Activated T-helper 17 cell treated with anti-CD3 and anti-CD28 coated beads, Interleukin-2, amount 50 U/mL, for 72 hours (primary cell): ENCODE data around the gene PCSK1N. TPM values are rescaled to one million over a fixed set of nuclear protein-coding genes. Genes with fewer than 3 reads are reported as not detected.

Source experiments
- ATAC-seq: fragments of 150-1000 bp; cut with Tn5 transposase; replicated peaks from 2 replicates; pipeline ENCODE4 v1.10.0; 2021; ENCODE audit warnings: mild to moderate bottlenecking, moderate library complexity
- H3K27ac Mint-ChIP-seq: one replicate; pipeline ENCODE4 v1.8.0; 2022; ENCODE audit warnings: mixed read lengths
- H3K27me3 Mint-ChIP-seq: one replicate; pipeline ENCODE4 v1.8.0; 2022; ENCODE audit warnings: mixed read lengths
- H3K36me3 Mint-ChIP-seq: one replicate; pipeline ENCODE4 v1.8.0; 2022; ENCODE audit warnings: low read depth, mild to moderate bottlenecking, mixed read lengths
- H3K4me1 Mint-ChIP-seq: one replicate; pipeline ENCODE4 v1.8.0; 2022; ENCODE audit warnings: mixed read lengths
- H3K4me3 Mint-ChIP-seq: one replicate; pipeline ENCODE4 v1.8.0; 2022; ENCODE audit warnings: mild to moderate bottlenecking, mixed read lengths
- H3K9me3 Mint-ChIP-seq: one replicate; pipeline ENCODE4 v1.8.0; 2022; ENCODE audit warnings: mixed read lengths
- total RNA-seq, 2 donors: library from RNA; stranded (reverse); gene quantifications; one replicate each; pipeline ENCODE4 v1.2.3, GENCODE V29; 2022

The PCSK1N gene
- total RNA-seq, 2 donors from 2014 or later = 3.7 to 4.7 TPM

- Mint-ChIP-seq H3K27ac (no peak overlapping the region), H3K4me1 (no peaks in the 10 kb centered on the region), H3K4me3 (no peak overlapping the region), H3K9me3 (no peaks in the 10 kb centered on the region), H3K36me3 (peaks cover 35% of the 10 kb centered on the region), H3K27me3 (no peaks in the 10 kb centered on the region)
- no peak for ATAC-seq
Observed at GRCh38 chrX:48806081-48806480, 29.3 kb downstream of the PCSK1N start.

- Mint-ChIP-seq H3K4me1 (peaks cover 5% of the 10 kb centered on the region), H3K27ac (peak overlapping the region; percentile 99)
Observed at GRCh38 chrX:48802905-48803200, 32.6 kb downstream of the PCSK1N start.

GRCh38 chrX:48802089-48802904 lies 33.1 kb downstream of the PCSK1N start:
- H3K9me3 Mint-ChIP-seq = no peaks in the 10 kb centered on the region
- peaks cover 5% of the 10 kb centered on the region for H3K4me1 Mint-ChIP-seq
- peak overlapping the region; percentile 99 for H3K27ac Mint-ChIP-seq
- peak; percentile 57 for ATAC-seq
- no peaks in the 10 kb centered on the region for H3K27me3 Mint-ChIP-seq
- peaks cover 28% of the 10 kb centered on the region for H3K36me3 Mint-ChIP-seq
- H3K4me3 Mint-ChIP-seq = peak overlapping the region; percentile 99

More at GRCh38 chrX:48802905-48803200, 32.6 kb downstream of the PCSK1N start:
- H3K4me3 Mint-ChIP-seq = peak overlapping the region; percentile 99
- no peaks in the 10 kb centered on the region for H3K27me3 Mint-ChIP-seq
- H3K9me3 Mint-ChIP-seq = no peaks in the 10 kb centered on the region
- peaks cover 28% of the 10 kb centered on the region for H3K36me3 Mint-ChIP-seq
- no peak for ATAC-seq

- H3K4me3 Mint-ChIP-seq = peak within 1 kb of the TSS; percentile 99
- peaks cover 23% of the 10 kb centered on the region for H3K36me3 Mint-ChIP-seq
- no peaks in the 10 kb centered on the region for H3K9me3 Mint-ChIP-seq
- H3K4me1 Mint-ChIP-seq = peaks cover 5% of the 10 kb centered on the region
- peak within 1 kb of the TSS; percentile 99 for H3K27ac Mint-ChIP-seq
- no peaks in the 10 kb centered on the region for H3K27me3 Mint-ChIP-seq
- ATAC-seq = peak; percentile 88
Observed at GRCh38 chrX:48801280-48802088, 33.9 kb downstream of the PCSK1N start, which contains the start of gene HDAC6. HDAC6 (plus strand) TSS chrX:48802067; CDS start chrX:48802693, 626 bp downstream.

- Mint-ChIP-seq H3K27ac (peak overlapping the region; percentile 99), H3K36me3 (peaks cover 23% of the 10 kb centered on the region), H3K27me3 (no peaks in the 10 kb centered on the region), H3K9me3 (no peaks in the 10 kb centered on the region), H3K4me1 (peaks cover 5% of the 10 kb centered on the region), H3K4me3 (peak overlapping the region; percentile 99)
- no peak for ATAC-seq
Observed at GRCh38 chrX:48800574-48801279, 34.7 kb downstream of the PCSK1N start.

- Mint-ChIP-seq H3K27me3 (no peaks in the 10 kb centered on the region), H3K27ac (no peak overlapping the region), H3K4me3 (no peak overlapping the region), H3K4me1 (peaks cover 5% of the 10 kb centered on the region), H3K9me3 (no peaks in the 10 kb centered on the region), H3K36me3 (peaks cover 11% of the 10 kb centered on the region)
- no peak for ATAC-seq
Observed at GRCh38 chrX:48798318-48798717, 37.1 kb downstream of the PCSK1N start.

- Mint-ChIP-seq H3K36me3 (no peaks in the 10 kb centered on the region), H3K4me3 (no peak overlapping the region), H3K27me3 (no peaks in the 10 kb centered on the region), H3K27ac (no peak overlapping the region), H3K9me3 (no peaks in the 10 kb centered on the region), H3K4me1 (no peaks in the 10 kb centered on the region)
- no peak for ATAC-seq
Observed at GRCh38 chrX:48794911-48795515, 40.4 kb downstream of the PCSK1N start.

- Mint-ChIP-seq H3K27ac (no peak overlapping the region), H3K27me3 (no peaks in the 10 kb centered on the region), H3K9me3 (no peaks in the 10 kb centered on the region), H3K4me3 (no peak overlapping the region), H3K36me3 (no peaks in the 10 kb centered on the region), H3K4me1 (no peaks in the 10 kb centered on the region)
- no peak for ATAC-seq
Observed at GRCh38 chrX:48794340-48794910, 41.0 kb downstream of the PCSK1N start.

- no peaks in the 10 kb centered on the region for H3K9me3 Mint-ChIP-seq
- H3K36me3 Mint-ChIP-seq = no peaks in the 10 kb centered on the region
- no peaks in the 10 kb centered on the region for H3K27me3 Mint-ChIP-seq
- no peaks in the 10 kb centered on the region for H3K4me1 Mint-ChIP-seq
- no peak overlapping the region for H3K4me3 Mint-ChIP-seq
- no peak overlapping the region for H3K27ac Mint-ChIP-seq
- no peak for ATAC-seq
Observed at GRCh38 chrX:48793935-48794334, 41.5 kb downstream of the PCSK1N start.

- Mint-ChIP-seq H3K4me3 (no peak overlapping the region), H3K9me3 (no peaks in the 10 kb centered on the region), H3K36me3 (no peaks in the 10 kb centered on the region), H3K4me1 (no peaks in the 10 kb centered on the region), H3K27me3 (peaks cover 2% of the 10 kb centered on the region), H3K27ac (no peak overlapping the region)
- no peak for ATAC-seq
Observed at GRCh38 chrX:48792219-48792618, 43.2 kb downstream of the PCSK1N start.

GRCh38 chrX:48791063-48791820 lies 44.2 kb downstream of the PCSK1N start:
- Mint-ChIP-seq H3K4me1 (no peaks in the 10 kb centered on the region), H3K9me3 (no peaks in the 10 kb centered on the region), H3K36me3 (no peaks in the 10 kb centered on the region), H3K27me3 (peaks cover 7% of the 10 kb centered on the region), H3K27ac (no peak overlapping the region), H3K4me3 (no peak overlapping the region)
- ATAC-seq = no peak

GRCh38 chrX:48790477-48790876 lies 44.9 kb downstream of the PCSK1N start:
- no peaks in the 10 kb centered on the region for H3K4me1 Mint-ChIP-seq

GRCh38 chrX:48789366-48790220 lies 45.8 kb downstream of the PCSK1N start:
- Mint-ChIP-seq H3K4me3 (no peak overlapping the region), H3K36me3 (no peaks in the 10 kb centered on the region), H3K4me1 (no peaks in the 10 kb centered on the region), H3K27ac (peak overlapping the region; percentile 20), H3K9me3 (no peaks in the 10 kb centered on the region), H3K27me3 (peaks cover 7% of the 10 kb centered on the region)
- ATAC-seq = no peak

More at GRCh38 chrX:48790477-48790876, 44.9 kb downstream of the PCSK1N start:
- H3K4me3 Mint-ChIP-seq = no peak overlapping the region
- peak overlapping the region; percentile 20 for H3K27ac Mint-ChIP-seq
- peaks cover 7% of the 10 kb centered on the region for H3K27me3 Mint-ChIP-seq
- H3K9me3 Mint-ChIP-seq = no peaks in the 10 kb centered on the region
- no peak for ATAC-seq
- no peaks in the 10 kb centered on the region for H3K36me3 Mint-ChIP-seq
